PFSK-1 (cell line): ENCODE measurements around the gene MAST4.

Experiments used
- FOXP2 ChIP-seq: optimal IDR thresholded peaks from 2 replicates; pipeline ENCODE3; 2011; ENCODE audit warnings: borderline replicate concordance, control low read depth, inconsistent platforms; ENCODE audit not compliant: insufficient read depth; ENCODE audit errors: extremely low read length, extremely low read depth
- POLR2AphosphoS5 ChIP-seq: IDR thresholded peaks from 2 replicates; pipeline ENCODE4 v1.6.1; 2012; ENCODE audit warnings: low read depth, mild to moderate bottlenecking, control low read depth, low read length, moderate library complexity
- REST ChIP-seq, 2 experiments: IDR thresholded peaks; 2 replicates each; pipeline versions ENCODE4 v1.6.1 to v1.8.0; 2011 to 2012; ENCODE audit warnings: low read depth in 2 of 2, low read length in 2 of 2, control low read depth in 1 of 2, inconsistent platforms in 1 of 2, mild to moderate bottlenecking in 1 of 2, moderate library complexity in 1 of 2; ENCODE audit not compliant: insufficient read depth in 1 of 2
- SIN3A ChIP-seq: IDR thresholded peaks from 2 replicates; pipeline ENCODE4 v1.6.1; 2012; ENCODE audit warnings: mild to moderate bottlenecking, low read length, moderate library complexity, borderline replicate concordance; ENCODE audit not compliant: insufficient read depth
- TAF1 ChIP-seq: IDR thresholded peaks from 2 replicates; pipeline ENCODE4 v1.6.1; 2012; ENCODE audit warnings: low read length, control low read depth, borderline replicate concordance; ENCODE audit not compliant: insufficient read depth

MAST4 gene

GRCh38 chr5:67006500-67006848, 410.3 kb downstream of the MAST4 start:
- TF ChIP-seq REST (IDR thresholded peaks at IDR 0.05; ENCODE audit: insufficient read depth in 1 of 2, low read depth in 2 of 2, low read length in 2 of 2) (no peak), TAF1 (no peak), SIN3A (no peak), FOXP2 (no peak), POLR2AphosphoS5 (no peak)

GRCh38 chr5:67009028-67009427, 412.8 kb downstream of the MAST4 start:
- TF ChIP-seq POLR2AphosphoS5, result no peak
- TF ChIP-seq FOXP2, result no peak
- no peak for TF ChIP-seq TAF1
- TF ChIP-seq SIN3A, result no peak
- no peak for TF ChIP-seq REST (IDR thresholded peaks at IDR 0.05; ENCODE audit: insufficient read depth in 1 of 2, low read depth in 2 of 2, low read length in 2 of 2)

- no peak; a peak in 1 of 4 replicates for TF ChIP-seq REST (IDR thresholded peaks at IDR 0.05; ENCODE audit: insufficient read depth in 1 of 2, low read depth in 2 of 2, low read length in 2 of 2)
- TF ChIP-seq FOXP2, result peak; percentile 36
Observed at GRCh38 chr5:67010684-67011409, 414.7 kb downstream of the MAST4 start.

GRCh38 chr5:67011422-67011821, 415.2 kb downstream of the MAST4 start:
- TF ChIP-seq FOXP2, result no peak

GRCh38 chr5:67012171-67012570, 416.0 kb downstream of the MAST4 start:
- TF ChIP-seq FOXP2 (no peak), TAF1 (no peak), SIN3A (no peak), REST (IDR thresholded peaks at IDR 0.05; ENCODE audit: insufficient read depth in 1 of 2, low read depth in 2 of 2, low read length in 2 of 2) (no peak), POLR2AphosphoS5 (no peak)
